Measurements from ENCODE around the gene VAPB. TPM values are rescaled to one million over a fixed set of nuclear protein-coding genes. Genes with fewer than 3 reads are reported as not detected.
A peak's percentile ranks its signal among the peaks of the same experiment; 100 is the strongest.

The VAPB gene
- total RNA-seq, 1 experiment from 2014 or later, result 46.6 TPM

DNA sequence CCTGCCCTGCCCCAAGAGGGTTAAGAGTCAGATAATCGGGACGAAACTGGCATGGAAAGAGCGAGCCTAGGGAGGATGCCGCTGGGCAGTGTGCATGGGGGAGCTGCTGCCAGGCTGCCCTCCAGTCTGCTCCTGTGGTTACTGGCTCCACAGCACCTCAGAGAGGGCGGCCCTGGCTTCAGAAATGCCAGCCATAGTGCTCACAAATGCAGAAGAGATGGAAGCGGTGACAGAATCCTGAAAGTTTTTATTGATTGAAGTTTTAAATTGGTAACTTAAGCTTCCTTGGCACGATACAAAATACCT lies 57.9 kb downstream of the VAPB start:
- CTCF ChIA-PET, result interaction anchor here (0.7 to 3.7 kb wide), 9 partner anchors 12 to 204 kb away, joined by 3 to 25 read pairs (median 3); no protein-coding TSS in a partner anchor
- POLR2A ChIA-PET, result no interaction called here
- TF ChIP-seq, protein P1, sequence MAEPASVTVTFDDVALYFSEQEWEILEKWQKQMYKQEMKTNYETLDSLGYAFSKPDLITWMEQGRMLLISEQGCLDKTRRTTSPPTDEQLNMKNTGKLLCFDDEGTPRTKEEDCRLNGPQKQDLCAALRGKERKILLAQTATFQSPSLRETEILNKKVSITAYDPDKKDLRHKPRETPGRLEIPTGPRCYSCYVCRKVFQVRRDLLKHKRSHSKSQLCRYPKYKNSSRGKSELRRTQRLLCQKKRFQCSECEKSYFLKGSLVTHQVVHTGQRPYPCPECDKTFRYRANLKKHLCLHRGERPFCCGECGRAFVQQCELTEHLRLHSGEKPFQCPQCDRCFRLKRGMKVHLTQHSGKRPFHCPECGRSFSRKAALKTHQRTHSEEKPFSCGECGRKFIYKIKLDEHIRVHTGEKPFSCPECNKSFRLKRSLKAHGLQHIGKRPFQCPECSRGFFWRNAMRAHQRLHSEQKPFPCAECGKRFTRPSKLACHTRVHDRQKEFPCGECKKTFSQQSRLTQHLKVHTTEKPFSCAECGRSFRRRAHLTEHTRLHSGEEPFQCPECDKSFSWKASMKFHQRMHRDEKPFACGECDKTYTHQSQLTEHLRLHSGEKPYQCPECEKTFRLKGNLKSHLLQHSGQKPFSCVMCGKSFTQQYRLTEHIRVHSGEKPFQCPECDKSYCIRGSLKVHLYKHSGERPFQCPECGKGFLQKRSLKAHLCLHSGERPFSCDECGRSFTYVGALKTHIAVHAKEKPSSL (CRISPR knock-in tag; conservative IDR thresholded peaks at IDR 0.05), result no peak
- TF ChIP-seq, protein P2, sequence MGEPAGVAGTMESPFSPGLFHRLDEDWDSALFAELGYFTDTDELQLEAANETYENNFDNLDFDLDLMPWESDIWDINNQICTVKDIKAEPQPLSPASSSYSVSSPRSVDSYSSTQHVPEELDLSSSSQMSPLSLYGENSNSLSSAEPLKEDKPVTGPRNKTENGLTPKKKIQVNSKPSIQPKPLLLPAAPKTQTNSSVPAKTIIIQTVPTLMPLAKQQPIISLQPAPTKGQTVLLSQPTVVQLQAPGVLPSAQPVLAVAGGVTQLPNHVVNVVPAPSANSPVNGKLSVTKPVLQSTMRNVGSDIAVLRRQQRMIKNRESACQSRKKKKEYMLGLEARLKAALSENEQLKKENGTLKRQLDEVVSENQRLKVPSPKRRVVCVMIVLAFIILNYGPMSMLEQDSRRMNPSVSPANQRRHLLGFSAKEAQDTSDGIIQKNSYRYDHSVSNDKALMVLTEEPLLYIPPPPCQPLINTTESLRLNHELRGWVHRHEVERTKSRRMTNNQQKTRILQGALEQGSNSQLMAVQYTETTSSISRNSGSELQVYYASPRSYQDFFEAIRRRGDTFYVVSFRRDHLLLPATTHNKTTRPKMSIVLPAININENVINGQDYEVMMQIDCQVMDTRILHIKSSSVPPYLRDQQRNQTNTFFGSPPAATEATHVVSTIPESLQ (CRISPR knock-in tag; IDR thresholded peaks at IDR 0.05), result no peak
- TF ChIP-seq KAT7 (CRISPR knock-in tag; IDR thresholded peaks at IDR 0.05; ENCODE audit: borderline replicate concordance) (no peak), SMAD4 (CRISPR knock-in tag; IDR thresholded peaks at IDR 0.05) (no peak), NR2C2 (CRISPR knock-in tag; IDR thresholded peaks at IDR 0.05) (no peak), GTF2I (CRISPR knock-in tag; conservative IDR thresholded peaks at IDR 0.05) (no peak)
- TF ChIP-seq, protein P3, sequence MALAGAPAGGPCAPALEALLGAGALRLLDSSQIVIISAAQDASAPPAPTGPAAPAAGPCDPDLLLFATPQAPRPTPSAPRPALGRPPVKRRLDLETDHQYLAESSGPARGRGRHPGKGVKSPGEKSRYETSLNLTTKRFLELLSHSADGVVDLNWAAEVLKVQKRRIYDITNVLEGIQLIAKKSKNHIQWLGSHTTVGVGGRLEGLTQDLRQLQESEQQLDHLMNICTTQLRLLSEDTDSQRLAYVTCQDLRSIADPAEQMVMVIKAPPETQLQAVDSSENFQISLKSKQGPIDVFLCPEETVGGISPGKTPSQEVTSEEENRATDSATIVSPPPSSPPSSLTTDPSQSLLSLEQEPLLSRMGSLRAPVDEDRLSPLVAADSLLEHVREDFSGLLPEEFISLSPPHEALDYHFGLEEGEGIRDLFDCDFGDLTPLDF (CRISPR knock-in tag; IDR thresholded peaks at IDR 0.05), result no peak
- TF ChIP-seq, protein P4, sequence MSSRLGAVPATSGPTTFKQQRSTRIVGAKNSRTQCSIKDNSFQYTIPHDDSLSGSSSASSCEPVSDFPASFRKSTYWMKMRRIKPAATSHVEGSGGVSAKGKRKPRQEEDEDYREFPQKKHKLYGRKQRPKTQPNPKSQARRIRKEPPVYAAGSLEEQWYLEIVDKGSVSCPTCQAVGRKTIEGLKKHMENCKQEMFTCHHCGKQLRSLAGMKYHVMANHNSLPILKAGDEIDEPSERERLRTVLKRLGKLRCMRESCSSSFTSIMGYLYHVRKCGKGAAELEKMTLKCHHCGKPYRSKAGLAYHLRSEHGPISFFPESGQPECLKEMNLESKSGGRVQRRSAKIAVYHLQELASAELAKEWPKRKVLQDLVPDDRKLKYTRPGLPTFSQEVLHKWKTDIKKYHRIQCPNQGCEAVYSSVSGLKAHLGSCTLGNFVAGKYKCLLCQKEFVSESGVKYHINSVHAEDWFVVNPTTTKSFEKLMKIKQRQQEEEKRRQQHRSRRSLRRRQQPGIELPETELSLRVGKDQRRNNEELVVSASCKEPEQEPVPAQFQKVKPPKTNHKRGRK (CRISPR knock-in tag; IDR thresholded peaks at IDR 0.05; ENCODE audit: borderline replicate concordance), result no peak
- TF ChIP-seq, protein P5, sequence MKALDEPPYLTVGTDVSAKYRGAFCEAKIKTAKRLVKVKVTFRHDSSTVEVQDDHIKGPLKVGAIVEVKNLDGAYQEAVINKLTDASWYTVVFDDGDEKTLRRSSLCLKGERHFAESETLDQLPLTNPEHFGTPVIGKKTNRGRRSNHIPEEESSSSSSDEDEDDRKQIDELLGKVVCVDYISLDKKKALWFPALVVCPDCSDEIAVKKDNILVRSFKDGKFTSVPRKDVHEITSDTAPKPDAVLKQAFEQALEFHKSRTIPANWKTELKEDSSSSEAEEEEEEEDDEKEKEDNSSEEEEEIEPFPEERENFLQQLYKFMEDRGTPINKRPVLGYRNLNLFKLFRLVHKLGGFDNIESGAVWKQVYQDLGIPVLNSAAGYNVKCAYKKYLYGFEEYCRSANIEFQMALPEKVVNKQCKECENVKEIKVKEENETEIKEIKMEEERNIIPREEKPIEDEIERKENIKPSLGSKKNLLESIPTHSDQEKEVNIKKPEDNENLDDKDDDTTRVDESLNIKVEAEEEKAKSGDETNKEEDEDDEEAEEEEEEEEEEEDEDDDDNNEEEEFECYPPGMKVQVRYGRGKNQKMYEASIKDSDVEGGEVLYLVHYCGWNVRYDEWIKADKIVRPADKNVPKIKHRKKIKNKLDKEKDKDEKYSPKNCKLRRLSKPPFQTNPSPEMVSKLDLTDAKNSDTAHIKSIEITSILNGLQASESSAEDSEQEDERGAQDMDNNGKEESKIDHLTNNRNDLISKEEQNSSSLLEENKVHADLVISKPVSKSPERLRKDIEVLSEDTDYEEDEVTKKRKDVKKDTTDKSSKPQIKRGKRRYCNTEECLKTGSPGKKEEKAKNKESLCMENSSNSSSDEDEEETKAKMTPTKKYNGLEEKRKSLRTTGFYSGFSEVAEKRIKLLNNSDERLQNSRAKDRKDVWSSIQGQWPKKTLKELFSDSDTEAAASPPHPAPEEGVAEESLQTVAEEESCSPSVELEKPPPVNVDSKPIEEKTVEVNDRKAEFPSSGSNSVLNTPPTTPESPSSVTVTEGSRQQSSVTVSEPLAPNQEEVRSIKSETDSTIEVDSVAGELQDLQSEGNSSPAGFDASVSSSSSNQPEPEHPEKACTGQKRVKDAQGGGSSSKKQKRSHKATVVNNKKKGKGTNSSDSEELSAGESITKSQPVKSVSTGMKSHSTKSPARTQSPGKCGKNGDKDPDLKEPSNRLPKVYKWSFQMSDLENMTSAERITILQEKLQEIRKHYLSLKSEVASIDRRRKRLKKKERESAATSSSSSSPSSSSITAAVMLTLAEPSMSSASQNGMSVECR (CRISPR knock-in tag; IDR thresholded peaks at IDR 0.05; ENCODE audit: borderline replicate concordance), result no peak
- TF ChIP-seq, protein P6, sequence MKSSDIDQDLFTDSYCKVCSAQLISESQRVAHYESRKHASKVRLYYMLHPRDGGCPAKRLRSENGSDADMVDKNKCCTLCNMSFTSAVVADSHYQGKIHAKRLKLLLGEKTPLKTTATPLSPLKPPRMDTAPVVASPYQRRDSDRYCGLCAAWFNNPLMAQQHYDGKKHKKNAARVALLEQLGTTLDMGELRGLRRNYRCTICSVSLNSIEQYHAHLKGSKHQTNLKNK (CRISPR knock-in tag; IDR thresholded peaks at IDR 0.05), result no peak
- TF ChIP-seq, protein P7, sequence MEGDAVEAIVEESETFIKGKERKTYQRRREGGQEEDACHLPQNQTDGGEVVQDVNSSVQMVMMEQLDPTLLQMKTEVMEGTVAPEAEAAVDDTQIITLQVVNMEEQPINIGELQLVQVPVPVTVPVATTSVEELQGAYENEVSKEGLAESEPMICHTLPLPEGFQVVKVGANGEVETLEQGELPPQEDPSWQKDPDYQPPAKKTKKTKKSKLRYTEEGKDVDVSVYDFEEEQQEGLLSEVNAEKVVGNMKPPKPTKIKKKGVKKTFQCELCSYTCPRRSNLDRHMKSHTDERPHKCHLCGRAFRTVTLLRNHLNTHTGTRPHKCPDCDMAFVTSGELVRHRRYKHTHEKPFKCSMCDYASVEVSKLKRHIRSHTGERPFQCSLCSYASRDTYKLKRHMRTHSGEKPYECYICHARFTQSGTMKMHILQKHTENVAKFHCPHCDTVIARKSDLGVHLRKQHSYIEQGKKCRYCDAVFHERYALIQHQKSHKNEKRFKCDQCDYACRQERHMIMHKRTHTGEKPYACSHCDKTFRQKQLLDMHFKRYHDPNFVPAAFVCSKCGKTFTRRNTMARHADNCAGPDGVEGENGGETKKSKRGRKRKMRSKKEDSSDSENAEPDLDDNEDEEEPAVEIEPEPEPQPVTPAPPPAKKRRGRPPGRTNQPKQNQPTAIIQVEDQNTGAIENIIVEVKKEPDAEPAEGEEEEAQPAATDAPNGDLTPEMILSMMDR (IDR thresholded peaks at IDR 0.05), result no peak
- Mint-ChIP-seq H3K9me3 (no peaks in the 10 kb centered on the region), H3K4me3 (no peak overlapping the region), H3K27me3 (ENCODE audit: low read depth) (no peaks in the 10 kb centered on the region), H3K36me3 (peaks cover 13% of the 10 kb centered on the region), H3K27ac (peak overlapping the region; percentile 43), H3K4me1 (peaks cover 24% of the 10 kb centered on the region)
- DNase-seq (ENCODE audit: low spot score) (no peak), ATAC-seq (no peak)

Data from WTC11 (cell line).